B cell (primary cell): ENCODE measurements around the gene UPK3A. TPM values are rescaled to one million over a fixed set of nuclear protein-coding genes. Genes with fewer than 3 reads are reported as not detected.

ENCODE experiments used
- ATAC-seq: fragments of 200-7000 bp; cut with Tn5 transposase; one replicate; pipeline ENCODE4 v1.10.0; 2021; ENCODE audit warnings: low read depth, mild to moderate bottlenecking, moderate number of reproducible peaks, moderate library complexity
- CTCF ChIA-PET: fragments of 350-600 bp; sonication (Branson Sonifier 250); formaldehyde crosslinking; loops from one replicate; lab custom pipeline; 2021; ENCODE audit warnings: antibody characterized with exemption, inconsistent platforms; lab: Charles Lee
- POLR2A ChIA-PET: fragments of 350-600 bp; sonication (Branson Sonifier 250); formaldehyde crosslinking; loops from one replicate; lab custom pipeline; 2021; ENCODE audit warnings: antibody characterized with exemption; lab: Charles Lee
- DNase-seq: peaks from one replicate; pipeline ENCODE4 v3.0.0; 2013
- H2AFZ ChIP-seq: 2 replicates; pipeline ENCODE4 v1.6.1; 2012; ENCODE audit warnings: mild to moderate bottlenecking, low read depth, low read length; ENCODE audit not compliant: insufficient read depth, poor library complexity, severe bottlenecking
- H3K27ac ChIP-seq, 2 donors: 1 replicate in 1 of 2; 2 replicates in 1 of 2; pipeline ENCODE4 v1.5.1; 2012 to 2013; ENCODE audit warnings: low read length in 2 of 2, mild to moderate bottlenecking in 2 of 2, moderate library complexity in 1 of 2
- H3K27me3 ChIP-seq, 4 experiments: fragments of 200-600 bp in 1 of 4; sonication (generic) in 1 of 4; replicated peaks in 1 of 4; 1 replicate in 2 of 4; 2 replicates in 2 of 4; pipeline versions ENCODE4 v1.6.1 to v1.7.0; 2013 to 2016; ENCODE audit warnings: low read length in 3 of 4, mild to moderate bottlenecking in 2 of 4, mixed read lengths in 1 of 4, moderate library complexity in 1 of 4; ENCODE audit not compliant: insufficient read depth in 4 of 4, control insufficient read depth in 3 of 4; ENCODE audit errors: control extremely low read depth in 1 of 4
- H3K36me3 ChIP-seq, 2 experiments: replicated peaks in 1 of 2; 1 replicate in 1 of 2; 2 replicates in 1 of 2; pipeline versions ENCODE4 v1.6.1 to v1.7.1; 2013; ENCODE audit warnings: low read length in 1 of 2; ENCODE audit not compliant: insufficient read depth in 2 of 2, control insufficient read depth in 1 of 2; ENCODE audit errors: control extremely low read depth in 1 of 2, extremely low read depth in 1 of 2
- H3K4me1 ChIP-seq, 2 donors: fragments of 200-600 bp in 1 of 2; sonication (generic) in 1 of 2; 1 replicate in 1 of 2; 2 replicates in 1 of 2; pipeline versions ENCODE4 v1.5.1 to v1.6.1; 2013 to 2017; ENCODE audit warnings: low read length in 2 of 2; ENCODE audit not compliant: control insufficient read depth in 2 of 2, insufficient read depth in 2 of 2
- H3K4me2 ChIP-seq: replicated peaks from 2 replicates; pipeline ENCODE3; 2012; ENCODE audit warnings: mild to moderate bottlenecking, low read depth, low read length; ENCODE audit not compliant: poor library complexity, severe bottlenecking
- H3K4me3 ChIP-seq, 5 experiments: fragments of 200-600 bp in 1 of 5; sonication (generic) in 1 of 5; 1 replicate in 3 of 5; 2 replicates in 2 of 5; pipeline versions ENCODE4 v1.5.1 to v1.7.0; 2011 to 2016; ENCODE audit warnings: low read length in 4 of 5, mild to moderate bottlenecking in 4 of 5, low read depth in 2 of 5, control low read depth in 1 of 5, moderate library complexity in 1 of 5; ENCODE audit not compliant: insufficient read depth in 1 of 5; ENCODE audit errors: control extremely low read depth in 1 of 5, extremely low read depth in 1 of 5
- H3K79me2 ChIP-seq: fragments of 200-600 bp; sonication (generic); one replicate; pipeline ENCODE4 v1.6.0; 2016; ENCODE audit warnings: low read length; ENCODE audit not compliant: control insufficient read depth, insufficient read depth
- H3K9ac ChIP-seq: fragments of 200-600 bp; sonication (generic); 2 replicates; pipeline ENCODE4 v1.6.1; 2017; ENCODE audit warnings: mild to moderate bottlenecking, low read length, moderate library complexity
- H3K9me3 ChIP-seq, 3 donors: one replicate each; pipeline versions ENCODE4 v1.6.1 to v1.7.1; 2013; ENCODE audit warnings: low read length in 2 of 3; ENCODE audit not compliant: control insufficient read depth in 2 of 3, insufficient read depth in 1 of 3; ENCODE audit errors: control extremely low read depth in 1 of 3
- H4K20me1 ChIP-seq: 2 replicates; pipeline ENCODE4 v1.6.0; 2012; ENCODE audit warnings: mild to moderate bottlenecking, low read length; ENCODE audit not compliant: insufficient read depth, control insufficient read depth, poor library complexity, severe bottlenecking
- H3K27ac Mint-ChIP-seq: one replicate; pipeline ENCODE4 v1.8.0; 2021; ENCODE audit warnings: mixed read lengths
- H3K27me3 Mint-ChIP-seq: one replicate; pipeline ENCODE4 v1.8.0; 2021; ENCODE audit warnings: mixed read lengths
- H3K4me1 Mint-ChIP-seq: one replicate; pipeline ENCODE4 v1.8.0; 2021; ENCODE audit warnings: mixed read lengths
- H3K4me3 Mint-ChIP-seq: one replicate; pipeline ENCODE4 v1.8.0; 2021; ENCODE audit warnings: mixed read lengths
- H3K9me3 Mint-ChIP-seq: one replicate; pipeline ENCODE4 v1.8.0; 2022; ENCODE audit warnings: mixed read lengths; ENCODE audit not compliant: insufficient read depth
- CTCF ChIP-seq: fragments of 200-600 bp; IDR thresholded peaks from one replicate; pipeline ENCODE4 v1.8.0; 2022; ENCODE audit warnings: antibody characterized with exemption, mild to moderate bottlenecking
- EZH2 ChIP-seq: IDR thresholded peaks from 2 replicates; pipeline ENCODE4 v1.6.1; 2012; ENCODE audit warnings: borderline replicate concordance, low read depth, mild to moderate bottlenecking, moderate library complexity, low read length; ENCODE audit not compliant: insufficient read depth, poor library complexity, severe bottlenecking
- WGBS: methylation state at CpG from one replicate; pipeline ENCODE4 v1.1.5; 2013; ENCODE audit warnings: missing lambda C conversion rate; ENCODE audit not compliant: insufficient coverage; 5-methylcytosine and 5-hydroxymethylcytosine counted together
- intact Hi-C: fragments of 100-400 bp; cut with micrococcal nuclease; formaldehyde crosslinking; loops from one replicate; pipeline ENCODE4 v1.10.0; 2022
- polyA plus RNA-seq: library from polyadenylated mRNA; depleted of rRNA; stranded (reverse); fragments of >200 nt; gene quantifications from 2 replicates; pipeline ENCODE4 v1.2.3, GENCODE V29; 2012
- total RNA-seq, 2 donors: library from RNA; stranded (reverse); fragments of 120-200 nt in 1 of 2; gene quantifications; 1 replicate in 1 of 2; 2 replicates in 1 of 2; pipeline versions ENCODE4 v1.2.3 to v1.2.4, GENCODE V29; 2013 to 2022

Gene UPK3A
- total and polyA plus RNA-seq, 2 donors (not counting 1 experiment from before 2014, with no cell fraction given), result not detected

DNA sequence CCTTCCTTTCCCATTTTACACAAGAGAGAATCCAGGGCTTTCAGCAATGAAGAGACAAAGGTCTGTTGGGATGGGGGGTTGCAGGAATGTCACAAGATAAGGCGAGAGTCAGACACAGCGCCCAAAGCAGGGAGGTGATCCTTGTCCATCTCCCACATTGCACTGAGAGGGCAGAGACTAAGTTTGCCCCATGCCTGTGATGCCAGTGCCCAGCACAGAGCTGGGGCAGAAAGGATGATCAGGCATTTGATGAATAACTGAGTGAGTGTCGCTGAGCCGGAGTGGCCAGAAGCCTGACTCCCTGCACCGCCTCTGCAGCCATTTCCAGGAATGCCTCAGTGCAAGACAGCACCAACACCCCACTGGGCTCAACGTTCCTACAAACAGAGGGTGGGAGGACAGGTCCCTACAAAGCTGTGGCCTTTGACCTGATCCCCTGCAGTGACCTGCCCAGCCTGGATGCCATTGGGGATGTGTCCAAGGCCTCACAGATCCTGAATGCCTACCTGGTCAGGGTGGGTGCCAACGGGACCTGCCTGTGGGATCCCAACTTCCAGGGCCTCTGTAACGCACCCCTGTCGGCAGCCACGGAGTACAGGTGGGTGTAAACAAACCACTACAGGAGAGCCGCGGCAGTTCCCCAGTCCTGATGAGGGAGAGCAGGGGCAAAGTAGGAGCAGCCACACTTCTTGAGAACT is 2.3 kb downstream of the UPK3A start:
- Histone ChIP-seq H3K27ac (peak overlapping the region in 1 of 2 donors; percentile 76), H3K36me3 (no peaks in the 10 kb centered on the region), H3K79me2 (no peaks in the 10 kb centered on the region), H3K4me2 (peak overlapping the region; percentile 64), H3K9ac (no peak overlapping the region), H4K20me1 (no peaks in the 10 kb centered on the region), H3K4me1 (peaks cover 38 to 77% of the 10 kb centered on the region in 2 donors), H3K27me3 (no peaks in the 10 kb centered on the region), H2AFZ (no peak overlapping the region), H3K4me3 (no peak overlapping the region), H3K9me3 (peaks cover 0 to 13% (median 0%) of the 10 kb centered on the region in 3 donors)
- 92% methylated on average over 12 of the region's 12 CpGs for WGBS
- DNase-seq (no peak), ATAC-seq (no peak)
- Mint-ChIP-seq H3K27ac (peak overlapping the region; percentile 65), H3K4me3 (peak overlapping the region; percentile 35), H3K9me3 (no peaks in the 10 kb centered on the region), H3K27me3 (no peaks in the 10 kb centered on the region), H3K4me1 (peaks cover 36% of the 10 kb centered on the region)
- TF ChIP-seq CTCF (no peak), EZH2 (no peak)
- ChIA-PET CTCF (interaction anchor here (1.0 kb wide), 3 partner anchors 9 to 44 kb away, joined by 3 read pairs; no protein-coding TSS in a partner anchor), POLR2A (no interaction called here)
- intact Hi-C loops, result no loop called here

DNA sequence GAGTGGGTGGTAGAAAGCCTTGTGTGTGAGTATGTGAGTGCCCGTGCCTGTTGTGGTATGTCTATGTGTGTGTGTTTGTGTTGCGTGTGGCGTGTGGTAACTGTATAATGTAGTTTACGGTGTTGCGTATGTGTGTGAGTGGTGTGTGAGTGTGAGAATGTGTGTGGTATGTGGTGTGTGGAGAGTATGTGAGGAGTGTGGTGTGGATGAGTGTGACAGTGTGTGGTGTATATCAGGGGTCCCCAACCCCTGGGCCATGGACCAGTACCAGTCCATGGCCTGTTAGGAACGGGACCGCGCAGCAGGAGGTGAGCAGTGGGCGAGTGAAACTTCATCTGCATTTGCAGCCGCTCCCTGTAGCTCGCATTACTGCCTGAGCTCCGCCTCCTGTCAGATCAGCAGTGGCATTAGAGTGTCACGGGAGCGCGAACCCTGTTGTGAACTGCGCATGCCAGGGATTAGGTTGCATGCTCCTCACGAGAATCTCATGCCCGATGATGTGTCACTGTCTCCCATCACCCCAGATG is 5.7 kb downstream of the UPK3A start:
- Histone ChIP-seq H2AFZ (no peak overlapping the region), H3K9ac (no peak overlapping the region), H3K27ac (no peak overlapping the region), H3K79me2 (no peaks in the 10 kb centered on the region), H3K9me3 (peaks cover 0 to 20% (median 0%) of the 10 kb centered on the region in 3 donors), H3K4me2 (no peak overlapping the region), H3K4me3 (no peak overlapping the region), H3K4me1 (peaks cover 29 to 75% of the 10 kb centered on the region in 2 donors), H3K36me3 (no peaks in the 10 kb centered on the region), H3K27me3 (no peaks in the 10 kb centered on the region), H4K20me1 (no peaks in the 10 kb centered on the region)
- Mint-ChIP-seq H3K4me3 (no peak overlapping the region), H3K4me1 (peaks cover 43% of the 10 kb centered on the region), H3K9me3 (no peaks in the 10 kb centered on the region), H3K27ac (no peak overlapping the region), H3K27me3 (no peaks in the 10 kb centered on the region)
- ATAC-seq, result no peak
- ChIA-PET POLR2A (no interaction called here), CTCF (no interaction called here)
- no peak for DNase-seq
- no peak for TF ChIP-seq CTCF
- TF ChIP-seq EZH2, result no peak
- 92% methylated on average over 18 of the region's 18 CpGs for WGBS
- intact Hi-C loops, result no loop called here
